B cell (primary cell): ENCODE data around the gene USP33. TPM values are rescaled to one million over a fixed set of nuclear protein-coding genes. Genes with fewer than 3 reads are reported as not detected.

Experiments used
- ATAC-seq: fragments of 200-7000 bp; cut with Tn5 transposase; one replicate; pipeline ENCODE4 v1.10.0; 2021; ENCODE audit warnings: low read depth, mild to moderate bottlenecking, moderate number of reproducible peaks, moderate library complexity
- CTCF ChIA-PET: fragments of 350-600 bp; sonication (Branson Sonifier 250); formaldehyde crosslinking; loops from one replicate; lab custom pipeline; 2021; ENCODE audit warnings: antibody characterized with exemption, inconsistent platforms; lab: Charles Lee
- POLR2A ChIA-PET: fragments of 350-600 bp; sonication (Branson Sonifier 250); formaldehyde crosslinking; loops from one replicate; lab custom pipeline; 2021; ENCODE audit warnings: antibody characterized with exemption; lab: Charles Lee
- DNase-seq: peaks from one replicate; pipeline ENCODE4 v3.0.0; 2013
- H2AFZ ChIP-seq: 2 replicates; pipeline ENCODE4 v1.6.1; 2012; ENCODE audit warnings: mild to moderate bottlenecking, low read depth, low read length; ENCODE audit not compliant: insufficient read depth, poor library complexity, severe bottlenecking
- H3K27ac ChIP-seq, 2 donors: 1 replicate in 1 of 2; 2 replicates in 1 of 2; pipeline ENCODE4 v1.5.1; 2012 to 2013; ENCODE audit warnings: low read length in 2 of 2, mild to moderate bottlenecking in 2 of 2, moderate library complexity in 1 of 2
- H3K27me3 ChIP-seq, 4 experiments: fragments of 200-600 bp in 1 of 4; sonication (generic) in 1 of 4; replicated peaks in 1 of 4; 1 replicate in 2 of 4; 2 replicates in 2 of 4; pipeline versions ENCODE4 v1.6.1 to v1.7.0; 2013 to 2016; ENCODE audit warnings: low read length in 3 of 4, mild to moderate bottlenecking in 2 of 4, mixed read lengths in 1 of 4, moderate library complexity in 1 of 4; ENCODE audit not compliant: insufficient read depth in 4 of 4, control insufficient read depth in 3 of 4; ENCODE audit errors: control extremely low read depth in 1 of 4
- H3K36me3 ChIP-seq, 2 experiments: replicated peaks in 1 of 2; 1 replicate in 1 of 2; 2 replicates in 1 of 2; pipeline versions ENCODE4 v1.6.1 to v1.7.1; 2013; ENCODE audit warnings: low read length in 1 of 2; ENCODE audit not compliant: insufficient read depth in 2 of 2, control insufficient read depth in 1 of 2; ENCODE audit errors: control extremely low read depth in 1 of 2, extremely low read depth in 1 of 2
- H3K4me1 ChIP-seq, 2 donors: fragments of 200-600 bp in 1 of 2; sonication (generic) in 1 of 2; 1 replicate in 1 of 2; 2 replicates in 1 of 2; pipeline versions ENCODE4 v1.5.1 to v1.6.1; 2013 to 2017; ENCODE audit warnings: low read length in 2 of 2; ENCODE audit not compliant: control insufficient read depth in 2 of 2, insufficient read depth in 2 of 2
- H3K4me2 ChIP-seq: replicated peaks from 2 replicates; pipeline ENCODE3; 2012; ENCODE audit warnings: mild to moderate bottlenecking, low read depth, low read length; ENCODE audit not compliant: poor library complexity, severe bottlenecking
- H3K4me3 ChIP-seq, 5 experiments: fragments of 200-600 bp in 1 of 5; sonication (generic) in 1 of 5; 1 replicate in 3 of 5; 2 replicates in 2 of 5; pipeline versions ENCODE4 v1.5.1 to v1.7.0; 2011 to 2016; ENCODE audit warnings: low read length in 4 of 5, mild to moderate bottlenecking in 4 of 5, low read depth in 2 of 5, control low read depth in 1 of 5, moderate library complexity in 1 of 5; ENCODE audit not compliant: insufficient read depth in 1 of 5; ENCODE audit errors: control extremely low read depth in 1 of 5, extremely low read depth in 1 of 5
- H3K79me2 ChIP-seq: fragments of 200-600 bp; sonication (generic); one replicate; pipeline ENCODE4 v1.6.0; 2016; ENCODE audit warnings: low read length; ENCODE audit not compliant: control insufficient read depth, insufficient read depth
- H3K9ac ChIP-seq: fragments of 200-600 bp; sonication (generic); 2 replicates; pipeline ENCODE4 v1.6.1; 2017; ENCODE audit warnings: mild to moderate bottlenecking, low read length, moderate library complexity
- H3K9me3 ChIP-seq, 3 donors: one replicate each; pipeline versions ENCODE4 v1.6.1 to v1.7.1; 2013; ENCODE audit warnings: low read length in 2 of 3; ENCODE audit not compliant: control insufficient read depth in 2 of 3, insufficient read depth in 1 of 3; ENCODE audit errors: control extremely low read depth in 1 of 3
- H4K20me1 ChIP-seq: 2 replicates; pipeline ENCODE4 v1.6.0; 2012; ENCODE audit warnings: mild to moderate bottlenecking, low read length; ENCODE audit not compliant: insufficient read depth, control insufficient read depth, poor library complexity, severe bottlenecking
- H3K27ac Mint-ChIP-seq: one replicate; pipeline ENCODE4 v1.8.0; 2021; ENCODE audit warnings: mixed read lengths
- H3K27me3 Mint-ChIP-seq: one replicate; pipeline ENCODE4 v1.8.0; 2021; ENCODE audit warnings: mixed read lengths
- H3K4me1 Mint-ChIP-seq: one replicate; pipeline ENCODE4 v1.8.0; 2021; ENCODE audit warnings: mixed read lengths
- H3K4me3 Mint-ChIP-seq: one replicate; pipeline ENCODE4 v1.8.0; 2021; ENCODE audit warnings: mixed read lengths
- H3K9me3 Mint-ChIP-seq: one replicate; pipeline ENCODE4 v1.8.0; 2022; ENCODE audit warnings: mixed read lengths; ENCODE audit not compliant: insufficient read depth
- CTCF ChIP-seq: fragments of 200-600 bp; IDR thresholded peaks from one replicate; pipeline ENCODE4 v1.8.0; 2022; ENCODE audit warnings: antibody characterized with exemption, mild to moderate bottlenecking
- EZH2 ChIP-seq: IDR thresholded peaks from 2 replicates; pipeline ENCODE4 v1.6.1; 2012; ENCODE audit warnings: borderline replicate concordance, low read depth, mild to moderate bottlenecking, moderate library complexity, low read length; ENCODE audit not compliant: insufficient read depth, poor library complexity, severe bottlenecking
- WGBS: methylation state at CpG from one replicate; pipeline ENCODE4 v1.1.5; 2013; ENCODE audit warnings: missing lambda C conversion rate; ENCODE audit not compliant: insufficient coverage; 5-methylcytosine and 5-hydroxymethylcytosine counted together
- intact Hi-C: fragments of 100-400 bp; cut with micrococcal nuclease; formaldehyde crosslinking; loops from one replicate; pipeline ENCODE4 v1.10.0; 2022
- polyA plus RNA-seq: library from polyadenylated mRNA; depleted of rRNA; stranded (reverse); fragments of >200 nt; gene quantifications from 2 replicates; pipeline ENCODE4 v1.2.3, GENCODE V29; 2012
- total RNA-seq, 2 donors: library from RNA; stranded (reverse); fragments of 120-200 nt in 1 of 2; gene quantifications; 1 replicate in 1 of 2; 2 replicates in 1 of 2; pipeline versions ENCODE4 v1.2.3 to v1.2.4, GENCODE V29; 2013 to 2022

USP33 gene
- total and polyA plus RNA-seq, 2 donors (not counting 1 experiment from before 2014, with no cell fraction given): 24.8 to 83.4 TPM

- Mint-ChIP-seq H3K27ac (no peak overlapping the region), H3K4me1 (peaks cover 28% of the 10 kb centered on the region), H3K9me3 (peaks cover 4% of the 10 kb centered on the region), H3K27me3 (no peaks in the 10 kb centered on the region), H3K4me3 (no peak overlapping the region)
- TF ChIP-seq CTCF: no peak
- TF ChIP-seq EZH2: no peak
- no peak for DNase-seq
- Histone ChIP-seq H3K4me2 (no peak overlapping the region), H3K9ac (no peak overlapping the region), H3K27me3 (no peaks in the 10 kb centered on the region), H4K20me1 (peaks cover 10% of the 10 kb centered on the region), H3K36me3 (peaks cover 0 to 22% of the 10 kb centered on the region in 2 experiments), H2AFZ (no peak overlapping the region), H3K27ac (no peak overlapping the region), H3K79me2 (peaks cover 64% of the 10 kb centered on the region), H3K4me3 (no peak overlapping the region), H3K9me3 (peaks cover 0 to 6% (median 0%) of the 10 kb centered on the region in 3 donors), H3K4me1 (peaks cover 9 to 11% of the 10 kb centered on the region in 2 donors)
- intact Hi-C loops: no loop called here
- WGBS: no CpG with 5 or more reads among the region's 2 CpGs
- ChIA-PET POLR2A (no interaction called here), CTCF (no interaction called here)
- no peak for ATAC-seq
Observed at GRCh38 chr1:77783141-77783540, 23.5 kb upstream of the USP33 start.

- Mint-ChIP-seq H3K27me3 (no peaks in the 10 kb centered on the region), H3K4me3 (no peak overlapping the region), H3K9me3 (peaks cover 3% of the 10 kb centered on the region), H3K4me1 (peaks cover 28% of the 10 kb centered on the region), H3K27ac (no peak overlapping the region)
- intact Hi-C loops: no loop called here
- H3K9ac ChIP-seq: no peak overlapping the region
- no peak overlapping the region for H2AFZ ChIP-seq
- H3K4me3 ChIP-seq: no peak overlapping the region
- peaks cover 0 to 14% of the 10 kb centered on the region in 2 experiments for H3K36me3 ChIP-seq
- WGBS: no CpG with 5 or more reads among the region's 1 CpG
- POLR2A ChIA-PET: no interaction called here
- H3K27ac ChIP-seq: no peak overlapping the region
- ATAC-seq: no peak
- peaks cover 10% of the 10 kb centered on the region for H4K20me1 ChIP-seq
- no peak for DNase-seq
- no peak for TF ChIP-seq CTCF
- TF ChIP-seq EZH2: no peak
- CTCF ChIA-PET: no interaction called here
- no peaks in the 10 kb centered on the region for H3K27me3 ChIP-seq
- H3K4me1 ChIP-seq: peaks cover 9 to 11% of the 10 kb centered on the region in 2 donors
- H3K4me2 ChIP-seq: no peak overlapping the region
- H3K9me3 ChIP-seq: peaks cover 0 to 6% (median 0%) of the 10 kb centered on the region in 3 donors
- peaks cover 54% of the 10 kb centered on the region for H3K79me2 ChIP-seq
Observed at GRCh38 chr1:77781683-77782082, 22.0 kb upstream of the USP33 start.
